Posterior cingulate gyrus (tissue), 11 donors: ENCODE data around the gene CYP2W1.
A peak's percentile ranks its signal among the peaks of the same experiment; 100 is the strongest.
"Not testable (repeated sequence)": the region's sequence is repeated elsewhere in the genome, so short reads cannot be mapped to it uniquely, and the experiment has no call there.

Experiments
- DNase-seq, 10 donors: peaks; one replicate each; pipeline versions ENCODE4 v3.0.0 to v3.0.0-alpha.2; 2020 to 2021; ENCODE audit warnings: mixed read lengths in 3 of 10
- intact Hi-C: fragments of 100-400 bp; cut with DNase I; formaldehyde crosslinking; loops from one replicate; pipeline ENCODE4 v1.15.1; 2023

Gene CYP2W1, protein sequence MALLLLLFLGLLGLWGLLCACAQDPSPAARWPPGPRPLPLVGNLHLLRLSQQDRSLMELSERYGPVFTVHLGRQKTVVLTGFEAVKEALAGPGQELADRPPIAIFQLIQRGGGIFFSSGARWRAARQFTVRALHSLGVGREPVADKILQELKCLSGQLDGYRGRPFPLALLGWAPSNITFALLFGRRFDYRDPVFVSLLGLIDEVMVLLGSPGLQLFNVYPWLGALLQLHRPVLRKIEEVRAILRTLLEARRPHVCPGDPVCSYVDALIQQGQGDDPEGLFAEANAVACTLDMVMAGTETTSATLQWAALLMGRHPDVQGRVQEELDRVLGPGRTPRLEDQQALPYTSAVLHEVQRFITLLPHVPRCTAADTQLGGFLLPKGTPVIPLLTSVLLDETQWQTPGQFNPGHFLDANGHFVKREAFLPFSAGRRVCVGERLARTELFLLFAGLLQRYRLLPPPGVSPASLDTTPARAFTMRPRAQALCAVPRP

GRCh38 chr7:983004-983615 is at the start of gene CYP2W1:
TSS of gene CYP2W1 (plus strand) at chr7:983181. CDS start at chr7:983212, 31 bp downstream.
- intact Hi-C loops = no loop called here
- DNase-seq = no peak

GRCh38 chr7:934469-935163 is 48.4 kb upstream of the CYP2W1 start:
- DNase-seq = peak in 5 of 10 donors; percentile 7 to 76 (median 62)
- intact Hi-C loops = no loop called here

GRCh38 chr7:935164-935873 is 47.7 kb upstream of the CYP2W1 start:
- intact Hi-C loops = no loop called here
- DNase-seq = peak in 4 of 10 donors; percentile 6 to 81 (median 64)

DNA sequence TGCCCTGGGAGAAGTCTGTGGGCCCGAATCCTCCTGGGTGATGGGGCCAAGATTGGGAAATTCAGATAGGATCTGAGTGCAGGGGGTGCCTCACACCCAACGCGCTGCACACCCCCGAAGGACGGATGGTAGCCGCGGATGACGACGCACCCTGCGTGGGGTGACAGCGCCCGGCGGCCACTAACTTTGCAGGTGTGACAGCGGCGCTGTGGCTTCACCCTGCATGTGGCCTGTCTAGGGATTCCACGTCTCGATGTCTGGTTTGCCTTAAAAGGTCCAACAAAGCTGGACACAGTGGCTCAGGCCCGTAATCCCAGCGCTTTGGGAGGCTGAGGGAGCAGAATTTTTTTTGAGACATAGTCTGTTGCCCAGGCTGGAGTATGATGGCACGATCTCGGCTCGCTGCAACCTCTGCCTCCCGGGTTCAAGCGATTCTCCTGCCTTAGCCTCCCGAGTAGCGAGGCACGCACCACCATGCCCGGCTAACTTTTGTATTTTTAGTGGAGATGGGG is 47.1 kb upstream of the CYP2W1 start:
- intact Hi-C loops = no loop called here
- peak in 3 of 10 donors; percentile 7 to 66 (median 59) for DNase-seq

DNA sequence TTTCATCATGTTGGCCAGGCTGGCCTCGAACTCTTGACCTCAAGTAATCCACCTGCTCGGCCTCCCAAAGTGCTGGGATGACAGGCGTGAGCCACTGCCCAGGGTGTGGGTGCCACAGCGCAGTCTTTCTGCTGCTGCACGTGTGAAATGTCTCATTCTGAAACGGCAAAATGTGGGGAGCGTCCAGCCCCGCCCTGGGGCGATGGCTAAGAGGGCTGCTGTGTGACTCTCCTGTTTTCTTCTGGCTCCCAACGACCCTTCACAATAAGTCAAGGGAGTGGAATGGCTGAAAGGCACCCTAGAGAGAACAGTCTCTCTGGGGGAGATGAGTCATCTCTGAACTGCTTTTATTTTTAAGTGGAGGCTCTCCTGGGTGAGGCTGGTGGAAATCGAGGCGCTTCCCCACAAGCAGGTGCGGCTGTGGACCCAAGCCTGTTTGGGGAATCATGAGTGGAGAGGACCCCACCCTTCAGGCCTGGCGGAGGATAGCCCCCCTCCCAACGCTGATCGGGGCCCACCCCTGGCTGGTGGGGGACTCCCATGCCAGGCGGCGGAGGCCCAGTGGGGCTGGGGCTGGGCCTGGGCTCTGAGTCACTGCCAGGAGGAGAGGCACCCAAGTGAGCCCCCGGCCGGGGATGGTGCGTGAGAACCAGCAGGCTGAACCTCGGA is 46.5 kb upstream of the CYP2W1 start:
- intact Hi-C loops = no loop called here
- DNase-seq = peak in 4 of 10 donors; percentile 10 to 83 (median 68)

- DNase-seq = peak in 4 of 10 donors; percentile 5 to 41 (median 22)
- intact Hi-C loops = no loop called here
Measured at GRCh38 chr7:937856-938484, 45.0 kb upstream of the CYP2W1 start.

DNA sequence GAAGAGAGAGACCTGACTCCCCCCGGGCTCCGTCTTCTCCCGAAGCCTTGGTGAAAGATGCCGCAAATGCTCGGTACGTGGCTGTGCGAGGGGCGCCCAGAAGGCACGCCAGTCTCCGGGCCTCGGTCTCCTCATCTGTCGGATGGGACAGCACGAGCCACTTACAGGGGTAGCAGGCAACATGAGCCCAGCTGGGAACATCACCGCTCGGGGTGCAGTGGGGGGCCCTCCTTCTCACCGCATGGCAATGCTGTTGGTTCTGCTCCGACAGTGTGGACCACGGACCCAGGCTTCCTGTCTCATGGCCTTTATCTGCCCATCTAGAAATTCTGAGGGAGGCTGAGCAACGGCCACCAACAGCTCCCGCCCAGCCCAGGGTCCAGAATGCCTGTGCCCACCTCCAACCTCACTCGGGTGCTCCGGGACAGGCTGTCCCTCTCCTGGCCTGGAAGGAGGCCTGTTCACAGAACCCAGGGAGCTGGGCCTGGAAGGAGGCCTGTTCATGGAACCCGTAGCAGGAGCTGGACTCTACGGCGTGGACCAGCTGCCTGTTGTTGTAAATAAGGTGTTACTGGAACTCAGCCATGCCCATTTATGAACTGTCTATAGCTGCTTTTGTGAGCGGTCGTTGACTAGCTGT is 44.3 kb upstream of the CYP2W1 start:
- peak in 4 of 10 donors; percentile 8 to 80 (median 61) for DNase-seq
- intact Hi-C loops = no loop called here

DNA sequence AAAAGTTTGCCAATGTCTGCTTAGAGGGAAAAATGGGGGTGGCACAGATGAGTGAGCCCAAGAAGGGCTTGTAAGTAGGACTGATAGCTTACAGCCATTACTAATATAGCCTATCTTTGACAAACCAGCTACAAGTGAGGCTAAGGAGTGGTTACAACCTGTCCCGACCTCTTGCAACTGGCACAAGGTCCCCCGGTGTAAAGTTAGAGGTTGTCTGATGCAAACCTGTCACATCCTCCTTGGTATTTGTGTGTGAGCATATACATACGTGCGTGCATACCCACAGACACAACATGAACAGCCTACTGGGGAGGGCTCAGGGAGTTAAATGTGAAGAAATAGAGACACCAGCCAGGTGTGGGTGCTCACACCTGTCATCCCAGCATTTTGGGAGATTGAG is 43.1 kb upstream of the CYP2W1 start:
- DNase-seq = peak in 2 of 10 donors; percentile 18 to 32
- intact Hi-C loops = no loop called here

GRCh38 chr7:940599-941408 is 42.2 kb upstream of the CYP2W1 start:
- intact Hi-C loops = no loop called here
- no peak for DNase-seq

- intact Hi-C loops = not testable (repeated sequence)
- DNase-seq = peak in 2 of 10 donors; percentile 35 to 42
Measured at GRCh38 chr7:943793-944192, 39.2 kb upstream of the CYP2W1 start.

DNA sequence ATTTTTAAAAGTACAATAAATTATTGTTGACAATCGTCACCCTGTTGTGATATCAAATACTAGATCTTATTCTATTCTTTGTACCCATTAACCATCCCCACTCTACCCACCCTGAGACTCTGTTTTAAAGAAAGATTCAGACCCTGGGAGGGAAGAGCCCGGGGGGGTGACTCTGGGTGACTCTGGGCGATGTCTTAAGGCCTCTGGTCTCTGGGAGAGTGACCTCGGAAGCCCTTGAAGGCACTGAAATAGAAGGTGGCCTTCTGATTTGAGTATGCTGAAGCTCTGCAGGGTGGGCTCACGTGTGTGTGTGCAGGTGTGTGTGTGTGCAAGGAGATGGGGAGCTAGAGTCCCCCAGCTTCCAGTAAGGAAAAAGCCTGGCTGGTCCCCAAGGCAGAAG is 38.2 kb upstream of the CYP2W1 start:
- peak in 2 of 10 donors; percentile 1 to 5 for DNase-seq
- intact Hi-C loops = no loop called here

DNA sequence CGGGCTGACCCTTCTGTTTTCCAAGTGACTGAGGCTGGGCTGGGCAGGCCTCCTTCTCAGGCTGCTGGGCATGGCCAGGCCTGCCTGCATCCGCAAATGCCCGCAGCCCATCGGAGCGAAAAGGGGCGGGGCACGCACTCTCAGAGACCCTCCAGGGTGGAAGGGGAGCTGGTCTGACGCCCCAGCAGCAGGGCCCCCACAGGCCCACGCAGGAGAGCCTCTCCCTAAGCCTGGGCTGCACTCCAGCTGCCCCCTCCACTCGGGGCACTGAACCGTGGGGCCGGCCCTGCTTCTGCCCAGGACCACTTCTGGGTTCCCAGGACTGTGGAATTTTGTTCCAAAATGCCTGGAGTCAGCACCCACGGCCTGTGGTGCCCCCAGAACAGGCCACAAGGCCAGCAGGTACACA is 37.8 kb upstream of the CYP2W1 start:
- intact Hi-C loops = no loop called here
- peak in 3 of 10 donors; percentile 41 to 73 (median 60) for DNase-seq

- intact Hi-C loops = no loop called here
- peak in 3 of 10 donors; percentile 81 to 90 (median 86) for DNase-seq
Measured at GRCh38 chr7:945556-946255, 37.3 kb upstream of the CYP2W1 start.

DNA sequence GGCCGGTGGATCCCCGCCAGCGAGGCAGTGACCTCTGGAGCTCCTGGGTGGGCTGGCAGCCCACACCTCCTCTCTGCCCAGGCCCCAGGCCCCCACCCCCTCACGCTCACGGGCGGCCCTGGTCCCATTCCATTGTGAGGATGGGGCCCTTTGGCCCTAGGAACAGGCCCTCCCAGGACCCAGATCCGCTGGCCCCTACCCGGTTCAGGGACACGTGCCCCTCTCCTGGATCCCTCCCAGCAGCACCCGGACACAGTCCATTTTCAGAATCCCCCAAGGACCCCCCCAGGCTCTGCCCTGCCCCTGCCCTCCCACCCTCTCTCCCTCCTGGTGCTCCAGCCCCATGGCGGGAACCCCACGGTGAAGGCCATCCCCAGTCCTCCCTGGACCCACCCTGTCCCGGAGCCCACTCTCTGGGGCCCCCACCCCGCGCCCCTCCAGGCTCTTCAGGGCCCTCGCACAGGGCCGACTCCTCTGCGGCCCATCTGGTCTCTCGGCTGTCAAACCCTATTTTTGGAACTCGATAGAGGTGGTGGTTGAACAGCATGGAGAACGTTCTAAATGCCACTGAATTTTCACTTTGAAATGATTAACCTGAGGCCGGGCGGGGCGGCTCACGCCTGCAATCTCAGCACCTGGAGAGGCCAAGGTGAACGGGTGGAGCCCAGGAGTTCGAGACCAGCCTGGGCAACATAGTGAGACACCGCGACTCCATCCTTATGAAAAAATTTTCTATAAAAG is 36.6 kb upstream of the CYP2W1 start:
- peak in 4 of 10 donors; percentile 4 to 71 (median 50) for DNase-seq
- intact Hi-C loops = no loop called here

GRCh38 chr7:947391-948210 is 35.4 kb upstream of the CYP2W1 start:
- intact Hi-C loops = no loop called here
- DNase-seq = peak in 3 of 10 donors; percentile 50 to 80 (median 72)
